KG1 (cell line): ENCODE results near the gene SEPTIN10.
"Not testable (repeated sequence)": the region's sequence is repeated elsewhere in the genome, so short reads cannot be mapped to it uniquely, and the experiment has no call there.

Source experiments
- DNase-seq: peaks from one replicate; lab custom pipeline; 2025; lab: John Stamatoyannopoulos, UW

SEPTIN10 gene

GRCh38 chr2:109633284-109633961 lies 19.7 kb upstream of the SEPTIN10 start:
- no peak for DNase-seq

GRCh38 chr2:109632158-109632789 lies 18.5 kb upstream of the SEPTIN10 start:
- DNase-seq = no peak

GRCh38 chr2:109631741-109632140 lies 18.0 kb upstream of the SEPTIN10 start:
- DNase-seq = no peak

- no peak for DNase-seq
These were observed 17.0 kb upstream of the SEPTIN10 start for GRCh38 chr2:109630441-109631430.

- no peak for DNase-seq
These were observed 16.1 kb upstream of the SEPTIN10 start for GRCh38 chr2:109629867-109630266.

GRCh38 chr2:109628321-109628720 lies 14.6 kb upstream of the SEPTIN10 start:
- DNase-seq = not testable (repeated sequence)

GRCh38 chr2:109624339-109624738 lies 10.6 kb upstream of the SEPTIN10 start:
- DNase-seq = no peak

- no peak for DNase-seq
These were observed 10.2 kb upstream of the SEPTIN10 start for GRCh38 chr2:109623923-109624322.

GRCh38 chr2:109623297-109623696 lies 9.5 kb upstream of the SEPTIN10 start:
- DNase-seq = no peak

- no peak for DNase-seq
These were observed 5.4 kb upstream of the SEPTIN10 start for GRCh38 chr2:109619032-109619615.

GRCh38 chr2:109616184-109616583 lies 2.4 kb upstream of the SEPTIN10 start:
- no peak for DNase-seq

- no peak for DNase-seq
These were observed 1.9 kb upstream of the SEPTIN10 start for GRCh38 chr2:109615637-109616144.

- DNase-seq = no peak
These were observed 1.2 kb upstream of the SEPTIN10 start for GRCh38 chr2:109614715-109615636.

- no peak for DNase-seq
These were observed 465 bp downstream of the SEPTIN10 start for GRCh38 chr2:109613081-109613921.

- DNase-seq = no peak
These were observed 2.2 kb downstream of the SEPTIN10 start for GRCh38 chr2:109611467-109612095.

GRCh38 chr2:109609352-109610024 lies 4.3 kb downstream of the SEPTIN10 start:
- no peak for DNase-seq

- no peak for DNase-seq
These were observed 6.0 kb downstream of the SEPTIN10 start for GRCh38 chr2:109607766-109608165.

GRCh38 chr2:109604597-109604996 lies 9.2 kb downstream of the SEPTIN10 start:
- no peak for DNase-seq

GRCh38 chr2:109602617-109603188 lies 11.1 kb downstream of the SEPTIN10 start:
- no peak for DNase-seq
